DMS79 treated with DMSO at 0.1 percent for 48 hours (cell line): Measurements from ENCODE around the gene ZMYM2.

Experiments used
- DNase-seq: peaks from one replicate; lab custom pipeline; 2025; lab: John Stamatoyannopoulos, UW

The ZMYM2 gene

DNA sequence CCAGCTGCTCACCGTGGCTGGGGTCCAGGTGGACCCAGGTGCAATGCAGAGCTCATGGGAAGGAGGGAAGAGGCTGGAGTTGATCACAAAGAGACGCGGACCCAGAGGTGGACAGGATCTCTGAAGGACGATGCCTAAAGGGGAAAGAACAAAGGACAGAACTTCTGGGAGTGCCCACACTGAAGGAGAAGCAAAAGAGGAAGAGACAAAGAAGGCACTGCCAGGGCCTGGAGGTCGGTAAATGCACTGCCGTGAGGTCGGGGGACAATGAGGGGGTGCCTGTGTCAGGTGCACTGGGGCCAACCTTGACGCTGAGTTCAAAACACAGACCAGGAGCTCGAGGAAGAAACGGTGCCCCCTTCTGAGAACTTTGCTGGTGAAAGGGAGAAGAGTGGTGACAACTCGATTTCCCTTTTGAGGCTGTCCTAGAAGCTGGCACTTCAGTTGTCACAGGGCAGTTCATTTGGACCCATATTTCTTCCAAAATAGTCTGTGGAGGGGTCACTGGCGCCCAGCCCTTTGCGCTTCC, 146.7 kb downstream of the ZMYM2 start:
- no peak for DNase-seq

DNA sequence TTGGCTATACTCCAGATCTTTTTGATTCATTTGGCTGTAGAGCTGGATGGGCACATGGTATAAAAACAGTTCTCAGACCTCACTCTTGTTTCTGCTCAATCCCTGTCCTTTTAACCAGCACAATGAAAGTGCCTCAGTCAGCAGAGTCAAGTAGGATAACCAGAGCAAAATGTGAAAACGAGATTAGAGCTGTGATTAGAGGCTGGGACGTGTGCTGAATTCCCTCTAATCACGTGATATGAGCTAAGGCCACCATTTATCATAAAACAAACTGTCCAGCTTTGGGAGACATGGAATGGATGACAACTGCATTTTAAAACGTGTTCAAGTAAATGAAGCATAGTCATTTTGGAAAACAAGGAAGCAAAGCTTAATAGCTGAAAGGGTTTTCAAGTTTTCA, 148.2 kb downstream of the ZMYM2 start:
- peak; percentile 4 for DNase-seq

DNA sequence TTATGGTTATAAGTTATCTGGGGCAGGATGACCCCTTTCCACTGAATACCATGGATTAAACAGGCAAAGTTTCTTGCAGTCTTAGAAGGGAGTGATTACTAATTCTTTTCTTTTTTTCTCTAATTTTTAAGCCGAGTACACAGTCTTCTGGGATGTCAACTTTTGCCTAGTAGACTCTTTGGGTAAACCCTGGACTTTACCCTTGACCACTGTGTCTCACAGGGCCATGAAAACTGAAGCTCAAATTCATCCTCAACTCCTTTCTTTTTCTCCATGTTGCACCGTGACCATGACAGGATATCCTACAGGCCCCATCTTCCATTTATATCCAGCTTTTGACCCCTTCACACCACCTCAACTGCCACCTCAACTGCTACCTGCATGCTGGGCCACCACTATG, 150.5 kb downstream of the ZMYM2 start:
- DNase-seq: no peak

DNA sequence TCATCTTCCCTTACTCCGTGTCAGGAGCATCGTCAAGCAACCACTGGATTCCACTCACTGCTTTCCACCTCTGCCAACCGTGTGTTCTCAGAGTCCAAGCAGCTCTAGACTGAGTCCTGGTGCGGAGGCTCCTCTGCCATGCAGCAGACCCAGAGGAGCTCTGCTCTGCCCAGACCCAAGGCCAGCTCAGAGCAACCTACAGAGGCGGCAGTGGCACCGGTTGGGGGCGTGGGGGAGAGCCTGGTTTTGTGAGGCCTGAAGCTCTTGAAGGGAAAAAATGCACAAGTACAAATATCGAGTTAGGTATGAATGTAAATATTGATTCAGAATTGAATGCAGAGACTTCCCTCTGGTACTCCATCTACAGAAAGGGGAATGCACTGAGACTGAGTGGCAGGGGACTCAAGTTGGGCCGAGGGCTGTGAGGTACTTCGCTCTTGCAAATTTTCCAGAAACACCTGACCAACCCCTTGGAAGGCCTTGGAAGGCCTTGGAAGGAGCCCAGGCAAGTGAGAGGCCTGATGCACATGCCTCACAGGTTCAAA, 155.6 kb downstream of the ZMYM2 start:
- no peak for DNase-seq

DNA sequence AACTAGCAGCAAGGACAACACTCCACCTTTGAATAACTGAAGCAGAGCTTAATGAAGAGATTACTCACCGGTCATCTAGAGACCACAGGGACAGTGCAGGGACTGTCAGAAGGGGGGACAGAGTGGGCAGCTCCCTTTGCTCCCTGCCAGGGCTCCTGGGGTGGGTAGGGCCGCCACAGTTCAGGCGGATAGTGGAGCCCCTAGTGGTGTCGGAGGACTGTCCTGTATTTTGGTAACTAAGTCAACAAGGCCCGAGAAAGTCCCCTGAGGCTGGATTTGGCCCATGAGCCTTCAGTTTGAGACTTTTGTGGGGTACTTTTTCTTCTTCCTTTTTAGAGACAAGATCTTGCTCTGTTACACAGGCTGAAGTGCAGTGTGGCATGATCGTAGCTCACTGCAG, 157.7 kb downstream of the ZMYM2 start:
- DNase-seq: no peak

DNA sequence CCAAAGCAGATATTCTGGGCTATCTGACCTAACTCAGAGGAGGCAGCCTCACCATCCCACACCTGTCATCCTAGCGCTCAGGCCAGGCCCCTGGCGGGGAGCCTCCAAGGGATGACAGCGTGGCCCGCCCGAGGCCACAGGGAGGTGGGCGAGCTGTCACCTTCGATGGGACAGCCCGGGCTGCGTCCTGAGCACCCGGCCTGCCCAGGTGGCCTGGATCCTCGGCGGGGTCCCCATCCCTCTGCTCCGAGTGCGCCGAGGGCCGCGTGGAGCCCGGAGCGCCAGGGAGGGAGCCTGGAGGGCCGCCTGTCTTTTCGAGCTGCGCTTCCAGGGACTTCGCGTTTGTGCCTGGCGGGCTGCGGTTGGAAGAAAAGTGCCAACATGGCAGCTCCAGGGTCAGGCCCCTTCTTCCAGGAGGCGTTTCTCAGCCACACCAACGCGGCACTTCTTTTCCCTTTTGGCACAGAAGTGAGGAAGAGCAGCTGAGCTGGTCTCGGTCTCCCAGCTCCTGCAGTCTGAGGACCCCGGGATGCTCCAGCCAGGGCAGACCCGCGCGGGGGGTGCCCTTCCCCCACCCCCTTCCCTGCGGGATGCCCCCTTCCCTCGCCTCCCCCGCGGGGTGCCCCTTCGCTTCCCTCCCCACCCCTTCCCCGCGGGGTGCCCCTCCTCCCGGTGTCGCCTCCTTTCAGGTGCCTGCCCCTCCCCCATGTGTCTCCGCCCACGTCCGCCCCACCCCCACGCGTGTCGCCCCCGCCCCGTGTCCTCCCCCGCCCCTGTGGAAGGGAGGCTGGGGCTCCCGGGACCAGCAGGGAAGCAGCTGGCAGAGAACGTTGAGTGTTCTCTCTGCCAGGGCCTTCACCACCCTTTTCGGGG, 160.0 kb downstream of the ZMYM2 start:
- DNase-seq: no peak

DNA sequence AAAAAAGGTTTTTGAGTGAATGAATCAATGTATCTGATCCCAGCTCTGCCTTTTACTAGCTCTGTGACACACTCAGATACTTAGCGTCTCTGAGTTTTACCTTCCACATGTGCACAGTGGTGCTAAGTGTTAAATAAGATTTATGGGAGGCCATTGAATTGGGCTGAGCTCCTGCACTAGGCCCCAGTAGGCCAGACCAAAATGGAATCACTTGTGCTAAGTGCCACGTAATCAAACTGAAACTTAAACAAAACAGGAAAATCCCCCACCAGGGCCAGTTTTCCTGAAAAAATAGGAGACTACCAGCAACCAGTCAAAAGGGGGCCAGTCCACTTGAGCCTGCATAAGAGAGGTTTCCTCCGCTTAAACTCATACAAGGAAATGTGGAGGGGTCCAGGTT, 161.4 kb downstream of the ZMYM2 start:
- no peak for DNase-seq

DNA sequence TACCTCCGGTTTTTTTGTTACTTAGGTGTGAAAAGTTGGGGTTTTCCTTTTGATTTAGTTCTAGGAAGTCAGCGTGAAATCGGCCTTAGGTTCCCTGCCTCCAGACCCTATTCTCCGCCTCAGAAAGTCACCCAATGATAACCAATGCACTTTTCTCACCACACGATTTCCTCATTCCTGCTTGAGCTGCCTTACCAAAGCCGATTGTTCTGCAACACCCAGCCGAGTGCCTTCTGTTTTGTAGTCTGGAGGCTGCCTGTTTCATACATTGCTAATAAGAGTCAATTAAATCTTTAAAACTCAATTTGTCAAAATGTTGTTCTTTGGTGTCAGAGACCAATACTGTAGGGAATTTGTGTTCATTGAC, 162.6 kb downstream of the ZMYM2 start:
- DNase-seq: peak; percentile 3

DNA sequence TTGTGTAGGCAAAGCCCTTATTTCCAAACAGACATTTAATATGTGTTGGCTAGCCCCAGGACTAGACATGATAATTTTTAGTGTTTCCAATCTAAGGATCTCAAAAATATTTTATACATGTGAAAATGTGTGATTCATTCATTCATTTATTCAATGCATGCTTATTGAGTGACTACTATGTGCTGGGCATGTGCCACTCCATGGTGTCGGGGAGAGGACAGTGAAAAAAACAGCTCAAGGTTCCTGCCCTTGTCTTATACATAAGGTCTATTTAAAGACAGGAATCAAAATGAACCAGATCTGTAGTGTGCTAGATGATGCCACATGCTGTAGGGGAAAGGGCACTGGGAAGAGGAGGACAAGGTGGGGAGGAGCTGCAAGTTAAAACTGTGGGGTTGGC, 165.8 kb downstream of the ZMYM2 start:
- no peak for DNase-seq

DNA sequence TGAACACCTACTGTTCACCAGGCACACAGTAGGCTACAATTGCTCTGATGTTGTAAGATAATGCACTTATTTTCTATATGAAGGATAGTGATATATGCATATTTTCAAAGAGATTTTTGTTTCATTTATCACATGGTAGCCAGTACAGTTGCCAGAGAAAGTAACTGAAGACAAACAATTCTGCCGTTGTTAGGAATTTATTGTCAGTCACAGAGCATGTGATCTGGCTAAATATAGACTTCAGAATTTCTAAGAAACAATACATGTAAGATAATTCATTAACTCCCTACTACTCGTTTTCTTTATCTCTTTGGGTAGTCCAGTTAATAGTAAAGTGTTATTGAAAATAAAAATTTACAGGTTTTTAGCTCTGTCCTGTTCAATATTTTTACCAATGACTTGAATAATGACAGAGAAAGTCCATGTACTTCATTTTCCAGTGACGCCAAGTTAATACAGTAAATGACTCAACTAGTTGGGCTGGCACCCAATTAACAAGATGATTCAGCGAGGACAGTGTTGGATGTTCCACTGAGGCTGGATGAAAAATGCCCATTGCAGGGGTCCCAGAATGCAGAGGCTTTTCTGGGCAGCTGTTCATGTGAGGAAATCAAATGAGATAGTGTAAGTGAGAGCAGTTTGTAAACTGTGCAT, 166.7 kb downstream of the ZMYM2 start:
- no peak for DNase-seq

DNA sequence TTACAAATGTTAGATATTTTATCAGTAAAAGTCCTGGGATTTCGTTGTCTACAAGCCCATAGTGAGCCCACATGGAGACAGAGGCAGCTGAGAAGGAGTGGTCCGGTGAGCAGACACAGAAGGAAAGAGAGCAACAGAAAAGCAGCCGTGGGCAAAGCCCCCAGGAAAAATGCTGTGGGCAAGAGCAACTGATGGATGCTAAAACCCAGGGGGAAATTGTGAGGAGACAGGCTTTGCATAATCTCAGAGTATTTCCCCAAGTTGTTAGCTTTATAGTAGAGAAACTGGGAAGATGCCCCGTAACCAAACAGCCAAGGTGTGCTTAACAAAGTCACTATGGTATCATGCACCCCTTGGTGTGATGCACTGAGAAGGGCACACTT, 167.2 kb downstream of the ZMYM2 start:
- DNase-seq: no peak

DNA sequence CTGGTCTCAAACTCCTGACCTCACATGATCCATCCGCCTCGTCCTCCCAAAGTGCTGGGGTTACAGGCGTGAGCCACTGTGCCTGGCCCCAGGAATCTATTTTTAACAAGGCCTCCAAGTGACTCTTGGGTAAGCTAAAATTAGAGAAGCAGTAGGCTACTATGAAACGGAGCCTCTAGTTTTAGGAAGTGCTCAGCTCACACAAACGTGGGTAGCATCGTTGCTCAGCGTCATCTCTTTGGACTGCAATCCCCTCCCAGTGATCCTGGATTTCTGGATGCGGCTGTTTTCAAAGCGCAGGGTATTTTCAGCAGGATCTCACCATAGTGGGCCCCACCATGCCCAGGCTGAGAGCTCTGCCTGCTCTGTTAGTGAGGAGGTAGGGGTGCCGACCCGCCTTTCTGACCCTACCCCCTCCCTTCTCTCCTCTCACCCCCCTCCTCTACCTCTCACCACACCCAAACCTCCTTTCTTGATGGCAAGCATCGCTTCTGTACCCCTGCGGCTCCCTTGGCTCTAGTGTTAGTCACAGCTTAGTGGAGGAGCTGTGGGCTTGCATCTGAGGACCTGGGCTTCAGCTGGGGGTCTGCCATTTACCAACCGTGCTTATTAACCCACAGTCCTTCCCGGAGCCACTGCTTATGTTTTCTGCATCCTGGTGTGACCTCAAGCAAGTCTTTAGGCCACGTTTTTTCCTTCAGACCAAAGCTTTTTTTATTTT, 168.2 kb downstream of the ZMYM2 start:
- DNase-seq: no peak

DNA sequence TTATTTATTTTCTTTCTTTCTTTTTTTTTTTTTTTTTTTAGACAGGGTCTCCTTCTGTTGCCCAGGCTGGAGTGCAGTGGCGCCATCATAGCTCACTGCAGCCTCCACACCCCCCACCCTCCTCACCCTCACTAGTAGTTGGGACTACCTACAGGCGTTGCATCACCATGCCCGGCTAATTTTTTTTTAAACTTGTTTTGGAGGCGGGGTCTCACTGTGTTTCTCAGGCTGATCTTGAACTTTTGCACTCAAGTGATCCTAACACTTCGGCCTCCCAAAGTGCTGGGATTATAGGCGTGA, 168.7 kb downstream of the ZMYM2 start:
- no peak for DNase-seq

DNA sequence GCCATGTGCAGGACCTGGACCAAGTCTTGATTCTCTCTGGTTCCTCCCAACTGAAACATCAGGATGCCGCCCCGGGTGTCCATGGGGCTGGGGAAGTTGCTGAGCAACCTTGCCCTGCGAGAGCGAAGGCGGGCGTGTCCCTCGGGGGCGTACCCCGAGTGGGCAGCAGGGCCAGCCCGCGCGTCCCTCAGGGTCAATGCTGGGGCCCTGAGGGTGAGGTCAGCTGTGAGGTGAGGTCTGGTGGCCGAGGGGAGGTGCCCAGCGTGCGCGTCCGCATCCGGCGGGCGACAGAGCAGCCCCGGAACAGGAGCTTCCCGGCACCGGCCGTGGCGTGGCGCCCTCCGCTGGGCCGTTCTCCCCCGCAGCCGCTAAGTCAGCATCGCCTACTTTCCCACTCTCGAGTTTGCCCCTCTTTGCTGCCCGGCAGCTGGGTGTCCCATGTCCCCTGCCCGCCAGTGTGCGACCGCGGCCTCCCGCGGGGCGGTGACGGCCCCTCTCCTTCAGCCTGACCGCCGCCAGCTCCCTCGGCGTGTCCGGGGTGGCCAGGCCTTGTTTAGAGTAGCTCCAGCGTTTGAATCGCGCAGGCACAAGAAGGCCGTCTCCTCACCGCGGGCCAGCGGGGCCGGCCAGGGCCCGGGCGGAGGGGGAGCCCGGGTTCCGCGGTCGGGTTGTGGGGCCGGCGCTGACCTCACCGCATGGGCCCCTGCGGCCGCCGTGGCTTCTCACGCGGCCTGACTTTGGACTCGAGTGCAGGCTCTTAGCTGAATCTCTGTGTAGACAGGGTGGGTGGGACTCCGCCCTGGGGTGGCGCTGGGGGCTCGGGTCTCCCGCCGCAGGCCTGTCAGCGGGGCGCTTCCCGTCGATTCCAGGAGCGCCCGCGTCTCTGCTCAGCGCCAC, 169.3 kb downstream of the ZMYM2 start:
- DNase-seq: no peak

DNA sequence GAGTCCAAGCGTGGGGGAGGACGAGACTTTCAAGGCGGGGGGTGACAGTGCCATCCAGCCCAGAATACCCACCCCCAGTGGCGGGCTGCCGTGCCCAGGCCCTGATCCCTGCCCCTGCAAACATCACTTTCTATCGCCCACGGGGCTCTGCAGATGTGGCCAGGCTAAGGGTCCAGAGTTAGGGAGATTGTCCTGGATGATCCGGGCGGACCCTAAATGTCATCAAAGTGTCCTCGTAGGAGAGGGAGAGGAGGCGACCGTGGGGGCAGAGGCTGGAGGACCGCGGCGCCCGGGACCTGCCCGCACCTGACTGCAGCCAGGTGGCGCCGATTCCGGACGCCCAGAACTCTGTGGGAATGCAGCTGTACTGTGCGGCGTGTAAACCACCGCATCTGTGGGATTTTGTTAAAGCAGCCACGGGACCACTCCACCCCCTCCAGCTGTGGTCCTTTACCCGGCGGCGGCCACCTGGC, 170.0 kb downstream of the ZMYM2 start:
- no peak for DNase-seq

DNA sequence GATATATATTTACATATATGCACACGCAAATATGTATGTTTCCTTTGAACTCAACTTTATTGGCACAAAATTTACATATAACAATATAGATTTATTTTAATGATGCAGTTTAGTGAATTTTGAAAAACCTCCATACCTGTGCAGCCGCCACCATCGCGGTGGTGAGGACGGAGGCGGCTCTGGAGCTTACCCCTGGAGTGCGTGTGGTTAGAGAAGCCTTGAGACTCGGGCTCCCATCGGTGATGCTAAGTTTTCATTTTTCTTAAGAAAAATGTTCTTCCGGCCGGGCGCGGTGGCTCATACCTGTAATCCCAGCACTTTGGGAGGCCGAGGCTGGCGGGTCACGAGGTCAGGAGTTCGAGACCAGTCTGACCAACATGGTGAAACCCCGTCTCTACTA, 170.5 kb downstream of the ZMYM2 start:
- DNase-seq: no peak

DNA sequence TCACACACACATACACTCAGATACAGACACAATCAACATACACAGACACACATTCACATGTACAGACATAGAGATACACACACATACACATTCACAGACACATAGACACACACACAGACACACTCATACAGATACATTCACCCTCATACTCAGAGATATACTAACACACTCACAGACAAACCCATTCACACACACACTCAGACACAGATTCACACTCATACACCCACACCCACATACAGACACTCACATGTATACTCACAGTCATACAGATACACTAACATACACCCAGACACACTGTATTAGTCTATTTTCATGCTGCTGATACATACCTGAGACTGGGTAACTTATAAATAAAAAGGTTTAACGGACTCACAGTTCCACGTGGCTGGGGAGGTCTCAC, 171.5 kb downstream of the ZMYM2 start:
- no peak for DNase-seq

DNA sequence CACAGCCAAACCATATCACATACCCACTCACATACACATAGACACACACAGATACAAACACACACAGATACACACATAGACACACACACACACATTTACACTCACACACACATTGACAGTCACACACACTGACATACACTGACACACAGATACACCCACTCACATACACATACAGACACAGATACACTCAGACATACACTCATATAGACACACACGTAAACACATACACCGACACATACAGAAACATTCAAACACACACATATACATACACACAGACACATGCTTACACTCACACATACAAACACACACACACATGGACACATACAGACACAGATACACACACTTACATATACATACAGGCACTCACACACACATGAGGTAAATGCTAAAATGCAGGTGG, 172.1 kb downstream of the ZMYM2 start:
- DNase-seq: no peak

DNA sequence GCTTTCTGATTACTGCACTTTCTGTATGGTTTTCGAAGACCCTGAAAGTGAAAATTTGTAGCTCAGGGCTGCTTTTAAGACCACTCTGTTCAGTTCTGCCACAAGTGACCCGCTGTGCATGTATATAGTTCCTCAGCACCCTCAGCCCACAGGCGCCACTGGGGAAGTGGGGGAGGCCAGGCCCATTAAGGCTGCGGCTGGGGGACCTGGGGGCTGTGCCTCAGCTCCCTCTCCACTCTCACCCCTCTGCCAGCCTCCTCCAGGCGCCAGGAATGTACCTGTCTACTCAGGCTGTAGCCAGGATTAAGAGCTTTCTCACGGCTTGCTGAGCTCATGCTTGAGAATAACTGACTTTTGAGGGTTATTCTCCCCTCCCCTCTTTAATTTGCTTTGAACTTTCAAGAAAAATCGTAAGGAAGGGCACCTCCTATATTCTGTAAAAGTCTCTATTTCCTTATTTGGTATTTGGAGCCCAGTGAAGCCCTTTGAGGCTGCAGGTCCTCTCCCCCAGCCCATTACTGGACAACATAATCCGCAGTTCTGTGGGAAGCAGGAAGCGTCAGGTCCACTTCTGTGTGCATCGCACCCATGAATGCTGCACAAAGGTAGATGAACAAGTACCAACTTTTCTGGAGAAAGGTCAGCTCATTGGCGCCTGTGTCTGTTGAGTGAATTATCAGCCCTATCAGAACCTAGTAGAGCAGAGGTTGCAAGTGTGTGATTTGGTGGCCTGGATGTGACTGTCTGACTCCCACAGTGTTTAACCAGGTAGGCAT, 172.7 kb downstream of the ZMYM2 start:
- DNase-seq: no peak

DNA sequence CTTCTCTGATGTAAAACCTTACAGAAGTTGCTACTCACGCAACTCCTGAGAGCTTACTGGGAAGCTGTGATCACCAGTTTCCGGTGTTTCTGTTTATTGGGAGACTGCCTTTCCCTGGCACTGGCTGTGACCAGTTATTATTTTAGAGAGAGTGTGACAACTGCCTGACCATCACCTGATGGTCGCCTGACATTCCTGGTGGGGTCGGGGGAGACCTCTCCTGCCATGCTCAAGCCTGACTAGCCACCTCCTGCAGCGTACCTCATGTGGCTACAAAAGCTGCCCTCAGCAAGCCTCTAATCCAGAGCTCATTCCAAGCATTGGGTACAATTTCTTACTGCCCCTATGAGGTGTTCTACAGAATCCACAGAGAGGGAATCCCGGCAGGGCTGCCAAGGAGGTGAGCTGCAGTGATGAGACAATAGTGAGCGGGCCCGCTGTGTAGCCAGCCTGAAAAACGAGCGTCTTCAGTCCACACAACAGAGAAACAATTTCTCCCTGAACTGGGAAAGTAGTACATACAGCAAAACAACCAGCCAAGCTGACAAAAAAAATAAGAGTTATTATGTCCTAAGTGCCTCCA, 173.6 kb downstream of the ZMYM2 start:
- no peak for DNase-seq
